Esophagus (tissue), 2 donors: ENCODE measurements around the gene ZNF586. TPM values are rescaled to one million over a fixed set of nuclear protein-coding genes. Genes with fewer than 3 reads are reported as not detected.

ENCODE experiments used
- polyA plus RNA-seq, 2 donors: library from polyadenylated mRNA; stranded (reverse); fragments of 200-250 nt; gene quantifications; one replicate each; pipeline ENCODE4 v1.2.3, GENCODE V29; 2013
- donor health status: healthy with polysubstance abuse.
- donor health status: Bipolar disorder and iron deficiency.

Gene ZNF586
- polyA plus RNA-seq, 2 donors = 5.0 to 5.4 TPM

Other genes with a start within 250 kb of the ZNF586 start
- 1 to 10 TPM in 1 of 2 donors, under 1 TPM in 1; 0.94 to 1.2 TPM for gene ZNF549, start 242.3 kb upstream of the ZNF586 start, polyA plus RNA-seq
- 1 to 10 TPM; 2.0 to 2.6 TPM for gene ZNF550, start 209.8 kb upstream of the ZNF586 start, polyA plus RNA-seq
- 1 to 10 TPM; 2.3 to 3.7 TPM for gene ZNF416, start 190.8 kb upstream of the ZNF586 start, polyA plus RNA-seq
- gene ZIK1, start 185.5 kb upstream of the ZNF586 start, polyA plus RNA-seq = 1 to 10 TPM in 1 of 2 donors, under 1 TPM in 1; 0.43 to 1.3 TPM
- 1 to 10 TPM; 1.1 to 1.9 TPM for gene ZNF530, start 169.8 kb upstream of the ZNF586 start, polyA plus RNA-seq
- 1 to 10 TPM; 2.8 to 5.1 TPM for gene ZNF134, start 155.4 kb upstream of the ZNF586 start, polyA plus RNA-seq
- gene ZNF211, start 136.5 kb upstream of the ZNF586 start, polyA plus RNA-seq = 1 to 10 TPM; 4.3 to 5.7 TPM
- gene ZSCAN4, start 100.7 kb upstream of the ZNF586 start, polyA plus RNA-seq = under 1 TPM; 0.01 to 0.08 TPM
- gene ZNF551, start 87.7 kb upstream of the ZNF586 start, polyA plus RNA-seq = 1 to 10 TPM; 1.2 to 2.2 TPM
- gene ZNF154, start 60.5 kb upstream of the ZNF586 start, polyA plus RNA-seq = 1 to 10 TPM in 1 of 2 donors, under 1 TPM in 1; 0.98 to 1.6 TPM
- 1 to 10 TPM; 1.3 to 1.5 TPM for gene ZNF671, start 42.1 kb upstream of the ZNF586 start, polyA plus RNA-seq
- gene ZNF776, start 22.9 kb upstream of the ZNF586 start, polyA plus RNA-seq = 1 to 10 TPM; 2.9 to 3.3 TPM
- 1 to 10 TPM; 4.6 to 5.7 TPM for gene ZNF552, start 45.2 kb downstream of the ZNF586 start, polyA plus RNA-seq
- gene ZNF587B, start 60.6 kb downstream of the ZNF586 start, polyA plus RNA-seq = 1 to 10 TPM; 3.1 to 5.7 TPM
- 10 to 100 TPM in 1 of 2 donors, 1 to 10 TPM in 1; 4.9 to 19.5 TPM for gene ZNF587, start 80.2 kb downstream of the ZNF586 start, polyA plus RNA-seq
- 1 to 10 TPM; 3.5 to 6.0 TPM for gene ZNF814, start 119.4 kb downstream of the ZNF586 start, polyA plus RNA-seq
- 1 to 10 TPM; 1.7 to 2.4 TPM for gene ZNF417, start 146.9 kb downstream of the ZNF586 start, polyA plus RNA-seq
- 1 to 10 TPM; 2.0 to 3.0 TPM for gene ZNF418, start 165.7 kb downstream of the ZNF586 start, polyA plus RNA-seq
- 1 to 10 TPM; 2.5 TPM for gene ZNF256, start 178.0 kb downstream of the ZNF586 start, polyA plus RNA-seq
- gene C19orf18, start 204.9 kb downstream of the ZNF586 start, polyA plus RNA-seq = 1 to 10 TPM in 1 of 2 donors, under 1 TPM in 1; 0.32 to 1.0 TPM
- 1 to 10 TPM; 4.6 to 7.2 TPM for gene ZNF606, start 233.1 kb downstream of the ZNF586 start, polyA plus RNA-seq